ENCODE data around the gene TMEM108.

DNA sequence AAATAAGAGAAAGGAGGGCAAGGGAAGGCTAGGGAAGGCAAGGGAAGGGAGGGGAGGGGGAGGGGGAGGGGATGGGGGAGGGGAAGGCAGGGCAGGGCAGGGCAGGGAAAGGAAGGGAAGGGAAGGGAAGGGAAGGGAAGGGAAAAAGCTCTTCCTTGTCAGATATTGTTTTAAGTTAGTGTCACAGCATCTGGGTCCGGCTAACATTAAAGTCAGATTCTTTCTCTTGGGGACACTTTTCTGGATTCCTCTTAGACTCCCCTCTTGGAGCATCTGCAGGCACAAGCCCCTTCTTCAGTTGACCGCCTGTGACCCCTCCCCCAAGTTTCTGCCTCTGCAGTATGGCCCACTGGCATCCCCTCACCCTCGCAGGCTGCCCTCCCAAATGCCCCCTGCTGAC lies 387.7 kb downstream of the TMEM108 start:
- no peak for TF ChIP-seq SUZ12 (IDR thresholded peaks at IDR 0.05; ENCODE audit: extremely low read depth, insufficient read depth, insufficient read length)
- TF ChIP-seq ZNF274 (IDR thresholded peaks at IDR 0.05; ENCODE audit: low read depth, low read length) = no peak
- no peak for TF ChIP-seq YY1 (IDR thresholded peaks at IDR 0.05; ENCODE audit: insufficient read depth, insufficient read length)

Data from NT2/D1 (cell line).